CD8-positive, alpha-beta memory T cell (primary cell): ENCODE results near the gene SMCO1. TPM values are rescaled to one million over a fixed set of nuclear protein-coding genes. Genes with fewer than 3 reads are reported as not detected.
"Not testable (repeated sequence)": the region's sequence is repeated elsewhere in the genome, so short reads cannot be mapped to it uniquely, and the experiment has no call there.

Experiments
- CTCF ChIA-PET: fragments of 350-600 bp; sonication (Branson Sonifier 250); formaldehyde crosslinking; loops from one replicate; lab custom pipeline; 2021; ENCODE audit warnings: antibody characterized with exemption; lab: Charles Lee
- POLR2A ChIA-PET: fragments of 350-600 bp; sonication (Branson Sonifier 250); formaldehyde crosslinking; loops from one replicate; lab custom pipeline; 2021; ENCODE audit warnings: antibody characterized with exemption; lab: Charles Lee
- DNase-seq, 5 donors: peaks; one replicate each; pipeline versions ENCODE4 v3.0.0 to v3.0.0-alpha.2; 2020 to 2022; ENCODE audit warnings: mixed read lengths in 1 of 5
- H3K27ac ChIP-seq: one replicate; pipeline ENCODE4 v1.7.0; 2013; ENCODE audit warnings: low read depth, mild to moderate bottlenecking, low read length, moderate library complexity
- H3K27me3 ChIP-seq: 2 replicates; pipeline ENCODE4 v1.7.0; 2013; ENCODE audit warnings: low read length, mild to moderate bottlenecking; ENCODE audit not compliant: insufficient read depth, poor library complexity, severe bottlenecking
- H3K36me3 ChIP-seq: 2 replicates; pipeline ENCODE4 v1.7.0; 2013; ENCODE audit warnings: mild to moderate bottlenecking, low read length, moderate library complexity; ENCODE audit not compliant: insufficient read depth
- H3K4me1 ChIP-seq: 2 replicates; pipeline ENCODE4 v1.7.0; 2013; ENCODE audit warnings: mild to moderate bottlenecking, low read length, moderate library complexity; ENCODE audit not compliant: insufficient read depth
- H3K4me3 ChIP-seq: 2 replicates; pipeline ENCODE4 v1.7.0; 2013; ENCODE audit warnings: mild to moderate bottlenecking, low read length
- H3K9me3 ChIP-seq: 2 replicates; pipeline ENCODE4 v1.7.0; 2013; ENCODE audit warnings: mild to moderate bottlenecking, low read length
- H3K27ac Mint-ChIP-seq, 8 donors: one replicate each; pipeline ENCODE4 v1.8.0; 2020 to 2021; ENCODE audit warnings: mixed read lengths in 8 of 8, mild to moderate bottlenecking in 6 of 8, inconsistent platforms in 3 of 8, moderate library complexity in 3 of 8
- H3K27me3 Mint-ChIP-seq, 2 donors: one replicate each; pipeline ENCODE4 v1.8.0; 2020 to 2021; ENCODE audit warnings: mixed read lengths in 2 of 2, mild to moderate bottlenecking in 1 of 2, moderate library complexity in 1 of 2
- H3K36me3 Mint-ChIP-seq, 3 donors: one replicate each; pipeline ENCODE4 v1.8.0; 2020 to 2021; ENCODE audit warnings: mixed read lengths in 3 of 3, inconsistent platforms in 1 of 3, mild to moderate bottlenecking in 1 of 3
- H3K4me1 Mint-ChIP-seq, 3 donors: one replicate each; pipeline ENCODE4 v1.8.0; 2020 to 2021; ENCODE audit warnings: mixed read lengths in 3 of 3, inconsistent platforms in 1 of 3, mild to moderate bottlenecking in 1 of 3
- H3K4me3 Mint-ChIP-seq, 7 donors: one replicate each; pipeline ENCODE4 v1.8.0; 2020 to 2021; ENCODE audit warnings: mixed read lengths in 7 of 7, mild to moderate bottlenecking in 6 of 7, moderate library complexity in 4 of 7, inconsistent platforms in 2 of 7
- H3K9me3 Mint-ChIP-seq, 5 donors: one replicate each; pipeline ENCODE4 v1.8.0; 2020 to 2022; ENCODE audit warnings: mixed read lengths in 5 of 5, mild to moderate bottlenecking in 3 of 5, moderate library complexity in 2 of 5, inconsistent platforms in 1 of 5
- polyA plus RNA-seq: library from polyadenylated mRNA; unstranded; fragments of 300-500 nt; fragmentation: Illumina TruSeq; gene quantifications from one replicate; pipeline ENCODE4 v1.2.3, GENCODE V29; 2021
- total RNA-seq, 2 experiments: library from RNA; stranded (reverse); gene quantifications; one replicate each; pipeline ENCODE4 v1.2.3, GENCODE V29; 2021

The SMCO1 gene
- total and polyA plus RNA-seq, 3 experiments from 2014 or later = not detected

- Mint-ChIP-seq H3K36me3 (peaks cover 0 to 25% (median 5%) of the 10 kb centered on the region in 3 donors), H3K27me3 (no peaks in the 10 kb centered on the region)
- CTCF ChIA-PET = interaction anchor here (1.1 to 1.3 kb wide), 3 partner anchors 14 to 25 kb away, joined by 3 to 5 read pairs (median 4); no protein-coding TSS in a partner anchor
These were observed 38.4 kb upstream of the SMCO1 start for GRCh38 chr3:196553551-196553950.

GRCh38 chr3:196552253-196552652 lies 37.1 kb upstream of the SMCO1 start:
- Mint-ChIP-seq H3K9me3 (peaks cover 0 to 15% (median 2%) of the 10 kb centered on the region in 5 donors), H3K4me3 (no peak overlapping the region), H3K27me3 (no peaks in the 10 kb centered on the region), H3K36me3 (peaks cover 8 to 24% (median 8%) of the 10 kb centered on the region in 3 donors), H3K27ac (no peak overlapping the region), H3K4me1 (peaks cover 0 to 4% (median 0%) of the 10 kb centered on the region in 3 donors)
- H3K4me3 ChIP-seq = no peak overlapping the region
- no peaks in the 10 kb centered on the region for H3K27me3 ChIP-seq
- DNase-seq = no peak
- H3K4me1 ChIP-seq = no peaks in the 10 kb centered on the region
- no peaks in the 10 kb centered on the region for H3K36me3 ChIP-seq
- ChIA-PET POLR2A (no interaction called here), CTCF (interaction anchor here (1.3 to 1.4 kb wide), 2 partner anchors 12 to 15 kb away, joined by 4 read pairs; no protein-coding TSS in a partner anchor)
- H3K9me3 ChIP-seq = no peaks in the 10 kb centered on the region
- no peak overlapping the region for H3K27ac ChIP-seq

More at GRCh38 chr3:196553551-196553950, 38.4 kb upstream of the SMCO1 start:
- H3K27ac Mint-ChIP-seq = peak overlapping the region in 1 of 8 donors; percentile 51
- POLR2A ChIA-PET = interaction anchor here (0.6 kb wide), 1 partner anchor 80 kb away, joined by 3 read pairs; no protein-coding TSS in a partner anchor
- H3K4me3 Mint-ChIP-seq = no peak overlapping the region
- Histone ChIP-seq H3K4me3 (no peak overlapping the region), H3K27ac (no peak overlapping the region), H3K4me1 (no peaks in the 10 kb centered on the region), H3K9me3 (no peaks in the 10 kb centered on the region), H3K27me3 (no peaks in the 10 kb centered on the region), H3K36me3 (no peaks in the 10 kb centered on the region)
- H3K9me3 Mint-ChIP-seq = peaks cover 0 to 11% (median 0%) of the 10 kb centered on the region in 5 donors
- H3K4me1 Mint-ChIP-seq = peaks cover under 1 to 4% (median 2%) of the 10 kb centered on the region in 3 donors
- no peak for DNase-seq

- H3K27ac ChIP-seq, H3K9me3 ChIP-seq, H3K4me1 ChIP-seq, H3K27me3 ChIP-seq, H3K4me3 ChIP-seq, H3K4me1 Mint-ChIP-seq, POLR2A ChIA-PET, DNase-seq, H3K4me3 Mint-ChIP-seq, H3K36me3 ChIP-seq, CTCF ChIA-PET, H3K27me3 Mint-ChIP-seq: not testable (repeated sequence)
- Mint-ChIP-seq H3K36me3 (peaks cover 8 to 12% (median 10%) of the 10 kb centered on the region in 3 donors), H3K9me3 (peaks cover 0 to 15% (median 2%) of the 10 kb centered on the region in 5 donors), H3K27ac (peak overlapping the region in 1 of 8 donors; percentile 36)
These were observed 35.0 kb upstream of the SMCO1 start for GRCh38 chr3:196550172-196550571.

GRCh38 chr3:196549312-196549711 lies 34.2 kb upstream of the SMCO1 start:
- H3K36me3 Mint-ChIP-seq, H3K27me3 ChIP-seq, H3K4me1 Mint-ChIP-seq, H3K4me3 Mint-ChIP-seq, POLR2A ChIA-PET, H3K36me3 ChIP-seq, H3K27ac Mint-ChIP-seq, H3K27ac ChIP-seq, H3K9me3 ChIP-seq, H3K4me1 ChIP-seq, H3K4me3 ChIP-seq, CTCF ChIA-PET, DNase-seq: not testable (repeated sequence)
- H3K27me3 Mint-ChIP-seq = peaks cover 2 to 10% of the 10 kb centered on the region in 2 donors
- H3K9me3 Mint-ChIP-seq = peaks cover 0 to 15% (median 2%) of the 10 kb centered on the region in 5 donors

GRCh38 chr3:196547067-196547466 lies 31.9 kb upstream of the SMCO1 start:
- no peak overlapping the region for H3K27ac ChIP-seq
- no peak overlapping the region for H3K4me3 ChIP-seq
- Mint-ChIP-seq H3K27me3 (peaks cover 2 to 14% of the 10 kb centered on the region in 2 donors), H3K4me1 (no peaks in the 10 kb centered on the region), H3K36me3 (peaks cover 0 to 10% (median 3%) of the 10 kb centered on the region in 3 donors), H3K4me3 (no peak overlapping the region), H3K27ac (no peak overlapping the region), H3K9me3 (peaks cover 0 to 15% (median 2%) of the 10 kb centered on the region in 5 donors)
- ChIA-PET POLR2A (no interaction called here), CTCF (no interaction called here)
- no peak for DNase-seq
- H3K36me3 ChIP-seq = no peaks in the 10 kb centered on the region
- H3K27me3 ChIP-seq = no peaks in the 10 kb centered on the region
- no peaks in the 10 kb centered on the region for H3K9me3 ChIP-seq
- H3K4me1 ChIP-seq = no peaks in the 10 kb centered on the region

GRCh38 chr3:196546537-196546936 lies 31.4 kb upstream of the SMCO1 start:
- no peak for DNase-seq
- ChIA-PET CTCF (no interaction called here), POLR2A (no interaction called here)
- Histone ChIP-seq H3K36me3 (no peaks in the 10 kb centered on the region), H3K9me3 (no peaks in the 10 kb centered on the region), H3K4me3 (no peak overlapping the region), H3K4me1 (no peaks in the 10 kb centered on the region), H3K27ac (no peak overlapping the region), H3K27me3 (no peaks in the 10 kb centered on the region)
- Mint-ChIP-seq H3K4me3 (no peak overlapping the region), H3K9me3 (peaks cover 0 to 15% (median 2%) of the 10 kb centered on the region in 5 donors), H3K27me3 (peaks cover 2 to 14% of the 10 kb centered on the region in 2 donors), H3K27ac (no peak overlapping the region), H3K4me1 (no peaks in the 10 kb centered on the region), H3K36me3 (peaks cover 0 to 10% (median 3%) of the 10 kb centered on the region in 3 donors)

GRCh38 chr3:196544491-196544992 lies 29.4 kb upstream of the SMCO1 start:
- Histone ChIP-seq H3K4me1 (no peaks in the 10 kb centered on the region), H3K36me3 (no peaks in the 10 kb centered on the region), H3K9me3 (no peaks in the 10 kb centered on the region), H3K27ac (no peak overlapping the region), H3K27me3 (no peaks in the 10 kb centered on the region), H3K4me3 (no peak overlapping the region)
- Mint-ChIP-seq H3K27me3 (peaks cover 2 to 14% of the 10 kb centered on the region in 2 donors), H3K36me3 (peaks cover 0 to 10% (median 3%) of the 10 kb centered on the region in 3 donors), H3K27ac (no peak overlapping the region), H3K4me1 (no peaks in the 10 kb centered on the region), H3K4me3 (no peak overlapping the region), H3K9me3 (peaks cover 0 to 9% (median 2%) of the 10 kb centered on the region in 5 donors)
- no peak for DNase-seq
- POLR2A ChIA-PET = no interaction called here
- CTCF ChIA-PET = no interaction called here

DNA sequence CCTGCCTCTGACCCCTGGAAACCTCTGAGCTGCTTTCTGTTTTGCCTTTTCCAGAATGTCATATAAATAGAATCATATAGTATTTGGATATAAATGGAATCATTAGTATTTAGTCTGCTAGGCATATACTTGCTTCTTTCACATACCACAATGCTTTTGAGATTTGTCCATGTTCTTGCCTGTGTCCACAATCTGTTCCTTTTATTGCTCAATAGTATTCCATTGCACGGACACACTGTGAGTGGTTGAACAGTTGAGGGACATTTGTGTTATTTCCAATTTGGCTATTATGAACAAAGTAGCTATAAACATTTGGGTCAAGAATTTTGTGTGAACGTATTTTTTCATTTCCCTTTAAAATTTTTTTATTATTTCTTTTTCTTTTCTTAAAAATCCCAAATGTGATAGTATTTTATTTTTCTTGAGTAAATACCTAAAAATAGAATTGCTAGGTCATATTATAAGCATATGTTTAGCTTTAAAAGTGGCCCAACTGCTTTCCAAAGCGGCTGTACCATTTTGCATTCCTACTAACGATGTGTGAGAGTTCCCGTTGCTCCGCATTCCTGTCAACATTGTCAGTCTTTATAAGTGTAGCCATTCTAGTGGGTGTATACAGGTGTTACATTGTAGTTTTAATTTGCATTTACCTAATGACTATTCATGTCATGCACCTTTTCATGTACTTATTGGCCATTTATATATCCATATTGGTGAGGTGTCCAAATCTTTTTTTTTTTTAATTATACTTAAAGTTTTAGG lies 26.7 kb upstream of the SMCO1 start:
- Mint-ChIP-seq H3K4me1 (peaks cover 0 to 4% (median 0%) of the 10 kb centered on the region in 3 donors), H3K27ac (no peak overlapping the region)

More for the DNA sequence above, 26.7 kb upstream of the SMCO1 start:
- no peak for DNase-seq
- no peaks in the 10 kb centered on the region for H3K36me3 ChIP-seq
- no peak overlapping the region for H3K27ac ChIP-seq
- no peaks in the 10 kb centered on the region for H3K36me3 Mint-ChIP-seq
- H3K4me1 ChIP-seq = no peaks in the 10 kb centered on the region
- H3K4me3 Mint-ChIP-seq = no peak overlapping the region
- no peaks in the 10 kb centered on the region for H3K9me3 Mint-ChIP-seq
- POLR2A ChIA-PET = no interaction called here
- peaks cover 4 to 24% of the 10 kb centered on the region in 2 donors for H3K27me3 Mint-ChIP-seq
- H3K27me3 ChIP-seq = no peaks in the 10 kb centered on the region
- no peaks in the 10 kb centered on the region for H3K9me3 ChIP-seq
- CTCF ChIA-PET = interaction anchor here (1.9 kb wide), 1 partner anchor 13 kb away, joined by 9 read pairs; no protein-coding TSS in a partner anchor
- H3K4me3 ChIP-seq = no peak overlapping the region
